Retinal pigment epithelial cell (primary cell): ENCODE results near the gene PRDM16.
"Not testable (repeated sequence)": the region's sequence is repeated elsewhere in the genome, so short reads cannot be mapped to it uniquely, and the experiment has no call there.

Source experiments
- DNase-seq: peaks from one replicate; pipeline ENCODE4 v3.0.0-alpha.2; 2010; ENCODE audit warnings: low read depth
- H3K4me3 ChIP-seq: 2 replicates; pipeline ENCODE4 v1.5.1; 2011; ENCODE audit warnings: mild to moderate bottlenecking, low read length, control low read depth, moderate library complexity
- CTCF ChIP-seq: conservative IDR thresholded peaks from 2 replicates; pipeline ENCODE4 v1.5.1; 2011; ENCODE audit warnings: low read depth, low read length, control low read depth, inconsistent platforms

Gene PRDM16

GRCh38 chr1:3238703-3239278, 169.8 kb downstream of the PRDM16 start:
- DNase-seq, result no peak
- no peak for TF ChIP-seq CTCF

GRCh38 chr1:3239991-3240390, 171.0 kb downstream of the PRDM16 start:
- DNase-seq, result not testable (repeated sequence)

More at GRCh38 chr1:3238703-3239278, 169.8 kb downstream of the PRDM16 start:
- H3K4me3 ChIP-seq, result no peak overlapping the region

GRCh38 chr1:3240524-3241235, 171.7 kb downstream of the PRDM16 start:
- DNase-seq, result no peak
- TF ChIP-seq CTCF, result no peak
- no peak overlapping the region for H3K4me3 ChIP-seq

More at GRCh38 chr1:3239991-3240390, 171.0 kb downstream of the PRDM16 start:
- H3K4me3 ChIP-seq, result not testable (repeated sequence)

- no peak overlapping the region for H3K4me3 ChIP-seq
- no peak for TF ChIP-seq CTCF
- DNase-seq, result no peak
These were observed 172.2 kb downstream of the PRDM16 start for GRCh38 chr1:3241236-3241550.

GRCh38 chr1:3241673-3242407, 172.8 kb downstream of the PRDM16 start:
- TF ChIP-seq CTCF, result no peak
- DNase-seq, result no peak
- H3K4me3 ChIP-seq, result no peak overlapping the region

GRCh38 chr1:3242408-3243260, 173.6 kb downstream of the PRDM16 start:
- H3K4me3 ChIP-seq, result no peak overlapping the region
- no peak for DNase-seq
- no peak for TF ChIP-seq CTCF

GRCh38 chr1:3243304-3243703, 174.3 kb downstream of the PRDM16 start:
- TF ChIP-seq CTCF, result no peak
- no peak for DNase-seq
- H3K4me3 ChIP-seq, result no peak overlapping the region
